Measurements from ENCODE around the gene SLC5A2. TPM values are rescaled to one million over a fixed set of nuclear protein-coding genes. Genes with fewer than 3 reads are reported as not detected.

SLC5A2 gene
- total and polyA plus RNA-seq, 3 donors from 2014 or later, result 5.8 to 18.1 (median 6.9) TPM

- Histone ChIP-seq H3K4me1 (peaks cover 31% of the 10 kb centered on the region), H3K36me3 (ENCODE audit: low read depth, missing control alignments) (no peaks in the 10 kb centered on the region), H3K27me3 (no peaks in the 10 kb centered on the region), H3K27ac (no peak overlapping the region), H3K4me3 (no peak overlapping the region), H3K9me3 (no peaks in the 10 kb centered on the region)
- peak; percentile 82 for DNase-seq
- intact Hi-C loops (cut with DNase I; ENCODE audit: low total_unique reads), result no loop called here
- 53 to 60% methylated on average over 11 of the region's 11 CpGs for whole genome bisulfite sequencing, 2 donors
- TF ChIP-seq CTCF (IDR thresholded peaks at IDR 0.05), result peak; percentile 26 to 48 (median 42)
- TF ChIP-seq POLR2A (IDR thresholded peaks at IDR 0.05), result no peak
Observed at GRCh38 chr16:31451681-31452351, 31.1 kb upstream of the SLC5A2 start.

GRCh38 chr16:31452631-31453106 lies 30.3 kb upstream of the SLC5A2 start:
- no peaks in the 10 kb centered on the region for H3K36me3 ChIP-seq (ENCODE audit: low read depth, missing control alignments)
- H3K4me1 ChIP-seq, result peaks cover 40% of the 10 kb centered on the region
- no peaks in the 10 kb centered on the region for H3K27me3 ChIP-seq
- WGBS, 2 donors, result 38 to 41% methylated on average over 3 of the region's 3 CpGs
- TF ChIP-seq POLR2A (IDR thresholded peaks at IDR 0.05), result no peak
- no peak for TF ChIP-seq CTCF (IDR thresholded peaks at IDR 0.05)
- DNase-seq, result peak; percentile 40
- peak overlapping the region in 1 of 2 donors; percentile 78 for H3K27ac ChIP-seq
- H3K9me3 ChIP-seq, result no peaks in the 10 kb centered on the region
- intact Hi-C loops (cut with DNase I; ENCODE audit: low total_unique reads), result no loop called here
- no peak overlapping the region for H3K4me3 ChIP-seq

GRCh38 chr16:31453255-31454204 lies 29.4 kb upstream of the SLC5A2 start:
- Histone ChIP-seq H3K36me3 (ENCODE audit: low read depth, missing control alignments) (no peaks in the 10 kb centered on the region), H3K4me1 (peaks cover 46% of the 10 kb centered on the region), H3K27me3 (no peaks in the 10 kb centered on the region), H3K4me3 (no peak overlapping the region), H3K9me3 (no peaks in the 10 kb centered on the region), H3K27ac (peak overlapping the region; percentile 41 to 78)
- intact Hi-C loops (cut with DNase I; ENCODE audit: low total_unique reads), result no loop called here
- WGBS, 2 donors, result 40 to 48% methylated on average over 13 to 20 of the region's 20 CpGs
- TF ChIP-seq POLR2A (IDR thresholded peaks at IDR 0.05), result no peak
- TF ChIP-seq CTCF (IDR thresholded peaks at IDR 0.05), result no peak
- peak; percentile 37 for DNase-seq

GRCh38 chr16:31455601-31456314 lies 27.2 kb upstream of the SLC5A2 start:
- DNase-seq, result peak; percentile 24
- Histone ChIP-seq H3K9me3 (no peaks in the 10 kb centered on the region), H3K27me3 (no peaks in the 10 kb centered on the region), H3K4me3 (no peak overlapping the region), H3K4me1 (peaks cover 54% of the 10 kb centered on the region), H3K36me3 (ENCODE audit: low read depth, missing control alignments) (no peaks in the 10 kb centered on the region), H3K27ac (no peak overlapping the region)
- intact Hi-C loops (cut with DNase I; ENCODE audit: low total_unique reads), result no loop called here
- peak in 1 of 3 experiments; percentile 17 for TF ChIP-seq CTCF (IDR thresholded peaks at IDR 0.05)
- no peak for TF ChIP-seq POLR2A (IDR thresholded peaks at IDR 0.05)
- 64 to 74% methylated on average over 17 of the region's 17 CpGs for WGBS, 2 donors
